Measurements from ENCODE around the gene STRA6.
"Not testable (repeated sequence)": the region's sequence is repeated elsewhere in the genome, so short reads cannot be mapped to it uniquely, and the experiment has no call there.

STRA6 gene

GRCh38 chr15:74165461-74165860 is 37.1 kb downstream of the STRA6 start:
- no peak for DNase-seq (ENCODE audit: low spot score in 2 of 2)
- Histone ChIP-seq H3K9me3 (no peaks in the 10 kb centered on the region), H3K27me3 (ENCODE audit: low read depth) (peaks cover 11% of the 10 kb centered on the region), H3K4me1 (no peaks in the 10 kb centered on the region), H3K36me3 (replicated peaks) (no peaks in the 10 kb centered on the region), H3K4me3 (no peak overlapping the region)
- in situ Hi-C loops (cut with MboI; ENCODE audit: low sequenced_read_pairs), result no loop called here

- H3K27me3 ChIP-seq (ENCODE audit: low read depth), result peaks cover 15% of the 10 kb centered on the region
- H3K4me3 ChIP-seq; H3K9me3 ChIP-seq; H3K36me3 ChIP-seq (replicated peaks); DNase-seq (ENCODE audit: low spot score in 2 of 2); H3K4me1 ChIP-seq; in situ Hi-C loops (cut with MboI; ENCODE audit: low sequenced_read_pairs): not testable (repeated sequence)
Measured at GRCh38 chr15:74162195-74162536, 40.4 kb downstream of the STRA6 start.

- in situ Hi-C loops (cut with MboI; ENCODE audit: low sequenced_read_pairs); H3K9me3 ChIP-seq; H3K36me3 ChIP-seq (replicated peaks); H3K27me3 ChIP-seq (ENCODE audit: low read depth); H3K4me1 ChIP-seq; H3K4me3 ChIP-seq; DNase-seq (ENCODE audit: low spot score in 2 of 2): not testable (repeated sequence)
Measured at GRCh38 chr15:74160390-74160789, 42.2 kb downstream of the STRA6 start.

- in situ Hi-C loops (cut with MboI; ENCODE audit: low sequenced_read_pairs), result no loop called here
- no peak for DNase-seq (ENCODE audit: low spot score in 2 of 2)
Measured at GRCh38 chr15:74159773-74160172, 42.8 kb downstream of the STRA6 start.

GRCh38 chr15:74158855-74159650 is 43.5 kb downstream of the STRA6 start:
- in situ Hi-C loops (cut with MboI; ENCODE audit: low sequenced_read_pairs), result no loop called here
- Histone ChIP-seq H3K4me1 (no peaks in the 10 kb centered on the region), H3K4me3 (no peak overlapping the region), H3K36me3 (replicated peaks) (no peaks in the 10 kb centered on the region), H3K27me3 (ENCODE audit: low read depth) (peaks cover 7% of the 10 kb centered on the region; the same call in 1 of the 2 replicates), H3K9me3 (no peaks in the 10 kb centered on the region)
- DNase-seq (ENCODE audit: low spot score in 2 of 2), result no peak

More at GRCh38 chr15:74159773-74160172, 42.8 kb downstream of the STRA6 start:
- no peaks in the 10 kb centered on the region for H3K9me3 ChIP-seq
- no peaks in the 10 kb centered on the region for H3K4me1 ChIP-seq
- H3K4me3 ChIP-seq, result no peak overlapping the region
- no peaks in the 10 kb centered on the region for H3K36me3 ChIP-seq (replicated peaks)
- H3K27me3 ChIP-seq (ENCODE audit: low read depth), result peaks cover 10% of the 10 kb centered on the region; the same call in 1 of the 2 replicates

GRCh38 chr15:74157868-74158827 is 44.4 kb downstream of the STRA6 start:
- in situ Hi-C loops (cut with MboI; ENCODE audit: low sequenced_read_pairs), result no loop called here
- Histone ChIP-seq H3K4me1 (no peaks in the 10 kb centered on the region), H3K4me3 (no peak overlapping the region), H3K27me3 (ENCODE audit: low read depth) (peaks cover 4% of the 10 kb centered on the region; the same call in 1 of the 2 replicates), H3K9me3 (no peaks in the 10 kb centered on the region), H3K36me3 (replicated peaks) (no peaks in the 10 kb centered on the region)
- DNase-seq (ENCODE audit: low spot score in 2 of 2), result no peak

GRCh38 chr15:74156678-74157411 is 45.7 kb downstream of the STRA6 start:
- H3K4me1 ChIP-seq, result no peaks in the 10 kb centered on the region
- no peak for DNase-seq (ENCODE audit: low spot score in 2 of 2)
- in situ Hi-C loops (cut with MboI; ENCODE audit: low sequenced_read_pairs), result no loop called here

GRCh38 chr15:74155766-74156417 is 46.7 kb downstream of the STRA6 start:
- DNase-seq (ENCODE audit: low spot score in 2 of 2), result no peak
- in situ Hi-C loops (cut with MboI; ENCODE audit: low sequenced_read_pairs), result no loop called here
- no peaks in the 10 kb centered on the region for H3K36me3 ChIP-seq (replicated peaks)
- H3K4me3 ChIP-seq, result no peak overlapping the region
- H3K27me3 ChIP-seq (ENCODE audit: low read depth), result peaks cover 4% of the 10 kb centered on the region; the same call in 1 of the 2 replicates
- H3K9me3 ChIP-seq, result no peaks in the 10 kb centered on the region
- no peaks in the 10 kb centered on the region for H3K4me1 ChIP-seq

More at GRCh38 chr15:74156678-74157411, 45.7 kb downstream of the STRA6 start:
- Histone ChIP-seq H3K9me3 (no peaks in the 10 kb centered on the region), H3K4me3 (no peak overlapping the region), H3K36me3 (replicated peaks) (no peaks in the 10 kb centered on the region), H3K27me3 (ENCODE audit: low read depth) (peaks cover 4% of the 10 kb centered on the region; the same call in 1 of the 2 replicates)

GRCh38 chr15:74147051-74147450 is 55.5 kb downstream of the STRA6 start:
- Histone ChIP-seq H3K9me3 (no peaks in the 10 kb centered on the region), H3K27me3 (ENCODE audit: low read depth) (peaks cover 19% of the 10 kb centered on the region)
- in situ Hi-C loops (cut with MboI; ENCODE audit: low sequenced_read_pairs), result no loop called here

GRCh38 chr15:74146277-74146800 is 56.2 kb downstream of the STRA6 start:
- Histone ChIP-seq H3K9me3 (no peaks in the 10 kb centered on the region), H3K27me3 (ENCODE audit: low read depth) (peaks cover 19% of the 10 kb centered on the region), H3K4me3 (no peak overlapping the region), H3K4me1 (no peaks in the 10 kb centered on the region), H3K36me3 (replicated peaks) (no peaks in the 10 kb centered on the region)
- no peak for DNase-seq (ENCODE audit: low spot score in 2 of 2)
- in situ Hi-C loops (cut with MboI; ENCODE audit: low sequenced_read_pairs), result no loop called here

More at GRCh38 chr15:74147051-74147450, 55.5 kb downstream of the STRA6 start:
- H3K36me3 ChIP-seq (replicated peaks), result no peaks in the 10 kb centered on the region
- no peak for DNase-seq (ENCODE audit: low spot score in 2 of 2)
- H3K4me3 ChIP-seq, result no peak overlapping the region
- H3K4me1 ChIP-seq, result no peaks in the 10 kb centered on the region

GRCh38 chr15:74144153-74144775 is 58.3 kb downstream of the STRA6 start:
- H3K9me3 ChIP-seq, result no peaks in the 10 kb centered on the region
- H3K36me3 ChIP-seq (replicated peaks), result no peaks in the 10 kb centered on the region
- in situ Hi-C loops (cut with MboI; ENCODE audit: low sequenced_read_pairs), result no loop called here
- H3K4me3 ChIP-seq, result no peak overlapping the region
- H3K4me1 ChIP-seq, result no peaks in the 10 kb centered on the region
- DNase-seq (ENCODE audit: low spot score in 2 of 2), result no peak
- H3K27me3 ChIP-seq (ENCODE audit: low read depth), result peaks cover 19% of the 10 kb centered on the region

GRCh38 chr15:74141591-74141990 is 61.0 kb downstream of the STRA6 start:
- Histone ChIP-seq H3K36me3 (replicated peaks) (no peaks in the 10 kb centered on the region), H3K9me3 (no peaks in the 10 kb centered on the region), H3K4me3 (no peak overlapping the region), H3K27me3 (ENCODE audit: low read depth) (peaks cover 7% of the 10 kb centered on the region), H3K4me1 (peaks cover 5% of the 10 kb centered on the region)
- in situ Hi-C loops (cut with MboI; ENCODE audit: low sequenced_read_pairs), result no loop called here
- no peak for DNase-seq (ENCODE audit: low spot score in 2 of 2)

Measured in HAP-1 (cell line).